ENCODE measurements around the gene HOGA1.

DNA sequence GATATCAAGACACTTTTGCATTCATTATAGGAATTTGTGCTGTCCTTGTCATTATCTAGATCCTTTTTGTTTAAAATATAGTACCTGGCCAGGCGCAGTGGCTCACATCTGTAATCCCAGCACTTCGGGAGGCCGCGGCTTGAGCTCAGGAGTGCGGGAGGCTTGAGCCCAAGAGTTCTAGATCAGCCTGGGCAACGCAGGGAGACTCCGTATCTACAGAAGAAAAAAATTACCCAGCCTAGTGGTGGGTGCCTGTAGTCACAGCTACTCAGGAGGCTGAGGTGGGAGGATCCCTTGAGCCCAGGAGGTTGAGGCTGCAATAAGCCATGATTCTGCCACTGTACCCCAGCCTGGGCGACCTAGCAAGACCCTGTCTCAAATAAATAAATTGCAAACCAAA, 49.7 kb downstream of the HOGA1 start:
- no peak for TF ChIP-seq SP1 (CRISPR knock-in tag; conservative IDR thresholded peaks at IDR 0.05)
- peak; percentile 91 for TF ChIP-seq ZNF121 (CRISPR knock-in tag; IDR thresholded peaks at IDR 0.05)
- TF ChIP-seq, protein P1, sequence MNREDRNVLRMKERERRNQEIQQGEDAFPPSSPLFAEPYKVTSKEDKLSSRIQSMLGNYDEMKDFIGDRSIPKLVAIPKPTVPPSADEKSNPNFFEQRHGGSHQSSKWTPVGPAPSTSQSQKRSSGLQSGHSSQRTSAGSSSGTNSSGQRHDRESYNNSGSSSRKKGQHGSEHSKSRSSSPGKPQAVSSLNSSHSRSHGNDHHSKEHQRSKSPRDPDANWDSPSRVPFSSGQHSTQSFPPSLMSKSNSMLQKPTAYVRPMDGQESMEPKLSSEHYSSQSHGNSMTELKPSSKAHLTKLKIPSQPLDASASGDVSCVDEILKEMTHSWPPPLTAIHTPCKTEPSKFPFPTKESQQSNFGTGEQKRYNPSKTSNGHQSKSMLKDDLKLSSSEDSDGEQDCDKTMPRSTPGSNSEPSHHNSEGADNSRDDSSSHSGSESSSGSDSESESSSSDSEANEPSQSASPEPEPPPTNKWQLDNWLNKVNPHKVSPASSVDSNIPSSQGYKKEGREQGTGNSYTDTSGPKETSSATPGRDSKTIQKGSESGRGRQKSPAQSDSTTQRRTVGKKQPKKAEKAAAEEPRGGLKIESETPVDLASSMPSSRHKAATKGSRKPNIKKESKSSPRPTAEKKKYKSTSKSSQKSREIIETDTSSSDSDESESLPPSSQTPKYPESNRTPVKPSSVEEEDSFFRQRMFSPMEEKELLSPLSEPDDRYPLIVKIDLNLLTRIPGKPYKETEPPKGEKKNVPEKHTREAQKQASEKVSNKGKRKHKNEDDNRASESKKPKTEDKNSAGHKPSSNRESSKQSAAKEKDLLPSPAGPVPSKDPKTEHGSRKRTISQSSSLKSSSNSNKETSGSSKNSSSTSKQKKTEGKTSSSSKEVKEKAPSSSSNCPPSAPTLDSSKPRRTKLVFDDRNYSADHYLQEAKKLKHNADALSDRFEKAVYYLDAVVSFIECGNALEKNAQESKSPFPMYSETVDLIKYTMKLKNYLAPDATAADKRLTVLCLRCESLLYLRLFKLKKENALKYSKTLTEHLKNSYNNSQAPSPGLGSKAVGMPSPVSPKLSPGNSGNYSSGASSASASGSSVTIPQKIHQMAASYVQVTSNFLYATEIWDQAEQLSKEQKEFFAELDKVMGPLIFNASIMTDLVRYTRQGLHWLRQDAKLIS (CRISPR knock-in tag; IDR thresholded peaks at IDR 0.05; ENCODE audit: borderline replicate concordance), result no peak
- TF ChIP-seq, protein P2, sequence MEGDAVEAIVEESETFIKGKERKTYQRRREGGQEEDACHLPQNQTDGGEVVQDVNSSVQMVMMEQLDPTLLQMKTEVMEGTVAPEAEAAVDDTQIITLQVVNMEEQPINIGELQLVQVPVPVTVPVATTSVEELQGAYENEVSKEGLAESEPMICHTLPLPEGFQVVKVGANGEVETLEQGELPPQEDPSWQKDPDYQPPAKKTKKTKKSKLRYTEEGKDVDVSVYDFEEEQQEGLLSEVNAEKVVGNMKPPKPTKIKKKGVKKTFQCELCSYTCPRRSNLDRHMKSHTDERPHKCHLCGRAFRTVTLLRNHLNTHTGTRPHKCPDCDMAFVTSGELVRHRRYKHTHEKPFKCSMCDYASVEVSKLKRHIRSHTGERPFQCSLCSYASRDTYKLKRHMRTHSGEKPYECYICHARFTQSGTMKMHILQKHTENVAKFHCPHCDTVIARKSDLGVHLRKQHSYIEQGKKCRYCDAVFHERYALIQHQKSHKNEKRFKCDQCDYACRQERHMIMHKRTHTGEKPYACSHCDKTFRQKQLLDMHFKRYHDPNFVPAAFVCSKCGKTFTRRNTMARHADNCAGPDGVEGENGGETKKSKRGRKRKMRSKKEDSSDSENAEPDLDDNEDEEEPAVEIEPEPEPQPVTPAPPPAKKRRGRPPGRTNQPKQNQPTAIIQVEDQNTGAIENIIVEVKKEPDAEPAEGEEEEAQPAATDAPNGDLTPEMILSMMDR (IDR thresholded peaks at IDR 0.05), result no peak
- TF ChIP-seq CREM (CRISPR knock-in tag; IDR thresholded peaks at IDR 0.05), result no peak
- TF ChIP-seq, protein P3, sequence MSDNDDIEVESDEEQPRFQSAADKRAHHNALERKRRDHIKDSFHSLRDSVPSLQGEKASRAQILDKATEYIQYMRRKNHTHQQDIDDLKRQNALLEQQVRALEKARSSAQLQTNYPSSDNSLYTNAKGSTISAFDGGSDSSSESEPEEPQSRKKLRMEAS (CRISPR knock-in tag; IDR thresholded peaks at IDR 0.05), result no peak
- no peak for TF ChIP-seq CREB1 (CRISPR knock-in tag; IDR thresholded peaks at IDR 0.05)
- TF ChIP-seq, protein P4, sequence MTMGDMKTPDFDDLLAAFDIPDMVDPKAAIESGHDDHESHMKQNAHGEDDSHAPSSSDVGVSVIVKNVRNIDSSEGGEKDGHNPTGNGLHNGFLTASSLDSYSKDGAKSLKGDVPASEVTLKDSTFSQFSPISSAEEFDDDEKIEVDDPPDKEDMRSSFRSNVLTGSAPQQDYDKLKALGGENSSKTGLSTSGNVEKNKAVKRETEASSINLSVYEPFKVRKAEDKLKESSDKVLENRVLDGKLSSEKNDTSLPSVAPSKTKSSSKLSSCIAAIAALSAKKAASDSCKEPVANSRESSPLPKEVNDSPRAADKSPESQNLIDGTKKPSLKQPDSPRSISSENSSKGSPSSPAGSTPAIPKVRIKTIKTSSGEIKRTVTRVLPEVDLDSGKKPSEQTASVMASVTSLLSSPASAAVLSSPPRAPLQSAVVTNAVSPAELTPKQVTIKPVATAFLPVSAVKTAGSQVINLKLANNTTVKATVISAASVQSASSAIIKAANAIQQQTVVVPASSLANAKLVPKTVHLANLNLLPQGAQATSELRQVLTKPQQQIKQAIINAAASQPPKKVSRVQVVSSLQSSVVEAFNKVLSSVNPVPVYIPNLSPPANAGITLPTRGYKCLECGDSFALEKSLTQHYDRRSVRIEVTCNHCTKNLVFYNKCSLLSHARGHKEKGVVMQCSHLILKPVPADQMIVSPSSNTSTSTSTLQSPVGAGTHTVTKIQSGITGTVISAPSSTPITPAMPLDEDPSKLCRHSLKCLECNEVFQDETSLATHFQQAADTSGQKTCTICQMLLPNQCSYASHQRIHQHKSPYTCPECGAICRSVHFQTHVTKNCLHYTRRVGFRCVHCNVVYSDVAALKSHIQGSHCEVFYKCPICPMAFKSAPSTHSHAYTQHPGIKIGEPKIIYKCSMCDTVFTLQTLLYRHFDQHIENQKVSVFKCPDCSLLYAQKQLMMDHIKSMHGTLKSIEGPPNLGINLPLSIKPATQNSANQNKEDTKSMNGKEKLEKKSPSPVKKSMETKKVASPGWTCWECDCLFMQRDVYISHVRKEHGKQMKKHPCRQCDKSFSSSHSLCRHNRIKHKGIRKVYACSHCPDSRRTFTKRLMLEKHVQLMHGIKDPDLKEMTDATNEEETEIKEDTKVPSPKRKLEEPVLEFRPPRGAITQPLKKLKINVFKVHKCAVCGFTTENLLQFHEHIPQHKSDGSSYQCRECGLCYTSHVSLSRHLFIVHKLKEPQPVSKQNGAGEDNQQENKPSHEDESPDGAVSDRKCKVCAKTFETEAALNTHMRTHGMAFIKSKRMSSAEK (CRISPR knock-in tag; IDR thresholded peaks at IDR 0.05; ENCODE audit: borderline replicate concordance), result no peak
- TF ChIP-seq, protein P5, sequence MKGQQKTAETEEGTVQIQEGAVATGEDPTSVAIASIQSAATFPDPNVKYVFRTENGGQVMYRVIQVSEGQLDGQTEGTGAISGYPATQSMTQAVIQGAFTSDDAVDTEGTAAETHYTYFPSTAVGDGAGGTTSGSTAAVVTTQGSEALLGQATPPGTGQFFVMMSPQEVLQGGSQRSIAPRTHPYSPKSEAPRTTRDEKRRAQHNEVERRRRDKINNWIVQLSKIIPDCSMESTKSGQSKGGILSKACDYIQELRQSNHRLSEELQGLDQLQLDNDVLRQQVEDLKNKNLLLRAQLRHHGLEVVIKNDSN (CRISPR knock-in tag; IDR thresholded peaks at IDR 0.05), result no peak
- no peak for TF ChIP-seq SMAD3 (CRISPR knock-in tag; IDR thresholded peaks at IDR 0.05; ENCODE audit: borderline replicate concordance)
- TF ChIP-seq, protein P6, sequence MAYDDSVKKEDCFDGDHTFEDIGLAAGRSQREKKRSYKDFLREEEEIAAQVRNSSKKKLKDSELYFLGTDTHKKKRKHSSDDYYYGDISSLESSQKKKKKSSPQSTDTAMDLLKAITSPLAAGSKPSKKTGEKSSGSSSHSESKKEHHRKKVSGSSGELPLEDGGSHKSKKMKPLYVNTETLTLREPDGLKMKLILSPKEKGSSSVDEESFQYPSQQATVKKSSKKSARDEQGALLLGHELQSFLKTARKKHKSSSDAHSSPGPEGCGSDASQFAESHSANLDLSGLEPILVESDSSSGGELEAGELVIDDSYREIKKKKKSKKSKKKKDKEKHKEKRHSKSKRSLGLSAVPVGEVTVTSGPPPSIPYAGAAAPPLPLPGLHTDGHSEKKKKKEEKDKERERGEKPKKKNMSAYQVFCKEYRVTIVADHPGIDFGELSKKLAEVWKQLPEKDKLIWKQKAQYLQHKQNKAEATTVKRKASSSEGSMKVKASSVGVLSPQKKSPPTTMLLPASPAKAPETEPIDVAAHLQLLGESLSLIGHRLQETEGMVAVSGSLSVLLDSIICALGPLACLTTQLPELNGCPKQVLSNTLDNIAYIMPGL (CRISPR knock-in tag; IDR thresholded peaks at IDR 0.05), result 0 out of 2 replicates have a peak, but pooled peaks have one; percentile 5
- no peak for TF ChIP-seq ZNF317 (CRISPR knock-in tag; IDR thresholded peaks at IDR 0.05; ENCODE audit: borderline replicate concordance, low read depth)
